Mesenteric fat pad (tissue), 1 donor: ENCODE measurements around the gene ZNF546. TPM values are rescaled to one million over a fixed set of nuclear protein-coding genes. Genes with fewer than 3 reads are reported as not detected.
"Not testable (repeated sequence)": the region's sequence is repeated elsewhere in the genome, so short reads cannot be mapped to it uniquely, and the experiment has no call there.

Experiments
- DNase-seq: peaks from one replicate; pipeline ENCODE4 v3.0.0-alpha.2; 2020; ENCODE audit warnings: low spot score
- total RNA-seq: library from RNA; stranded (reverse); fragmentation: NEBNext Ultra II Directional; extraction: Animal tissue kit (Norgen Biotek cat#: 25700); gene quantifications from one replicate; pipeline ENCODE4 v1.2.1, GENCODE V29; 2021
- donor health status: DM: yes; HTN: yes; CAD: no.

ZNF546 gene
- total RNA-seq, 1 donor from 2014 or later: 3.9 TPM

- no peak for DNase-seq
Measured at GRCh38 chr19:39983695-39984300, 13.1 kb upstream of the ZNF546 start.

DNA sequence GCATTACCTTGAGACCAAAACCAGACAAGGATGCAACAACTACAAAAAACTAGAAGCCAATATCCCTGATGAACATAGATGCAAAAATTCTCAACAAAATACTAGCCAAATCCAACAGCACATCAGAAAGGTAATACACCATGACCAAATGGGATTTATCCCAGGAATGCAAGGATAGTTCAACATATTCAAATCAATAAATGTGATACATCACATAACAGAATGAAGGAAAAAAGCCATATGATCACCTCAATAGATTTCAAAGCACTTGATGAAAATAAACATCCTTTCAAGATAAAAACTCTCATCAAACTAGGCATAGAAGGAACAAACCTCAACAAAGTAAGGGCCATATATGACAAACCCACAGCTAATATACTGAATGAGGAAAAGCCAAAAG lies 10.2 kb upstream of the ZNF546 start:
- DNase-seq: no peak

GRCh38 chr19:39987167-39987566 lies 9.7 kb upstream of the ZNF546 start:
- no peak for DNase-seq

DNA sequence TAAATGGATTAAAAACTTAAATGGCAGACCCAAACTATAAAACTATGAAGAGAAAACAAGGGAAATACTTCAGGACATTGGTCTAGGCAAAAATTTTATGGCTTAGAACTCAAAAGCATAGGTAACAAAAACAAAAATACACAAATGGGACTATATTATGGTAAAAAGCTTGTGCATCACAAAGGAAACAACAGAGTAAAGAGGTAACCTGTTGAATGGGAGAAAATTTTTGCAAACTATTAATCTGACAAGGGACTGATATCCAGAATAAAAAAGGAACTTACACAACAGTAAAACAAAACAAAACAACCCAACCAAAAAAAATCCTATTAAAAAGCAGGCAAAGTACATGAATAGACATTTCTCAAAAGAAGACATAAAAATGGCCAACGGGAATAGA lies 9.3 kb upstream of the ZNF546 start:
- no peak for DNase-seq

DNA sequence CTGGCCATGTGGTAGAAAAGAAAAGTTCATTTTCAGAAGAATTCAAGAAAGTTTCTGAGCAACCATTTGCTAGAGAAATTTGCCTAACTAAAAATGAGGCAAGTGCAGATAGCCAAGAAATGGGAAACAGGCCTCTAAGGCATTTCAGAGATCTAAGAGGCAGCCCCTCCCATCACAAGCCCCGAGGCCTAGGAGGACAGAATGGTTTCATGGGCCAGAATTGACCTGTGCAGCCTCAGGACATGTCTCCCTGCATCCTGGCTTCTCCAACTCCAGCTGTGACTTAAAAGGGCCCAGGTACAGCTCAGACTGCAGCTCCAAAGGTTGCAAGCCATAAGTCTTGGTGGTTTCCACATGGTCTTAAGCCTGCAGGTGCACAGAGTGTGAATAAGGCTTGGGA lies 3.3 kb upstream of the ZNF546 start:
- DNase-seq: no peak

GRCh38 chr19:39994361-39994760 lies 2.5 kb upstream of the ZNF546 start:
- no peak for DNase-seq

DNA sequence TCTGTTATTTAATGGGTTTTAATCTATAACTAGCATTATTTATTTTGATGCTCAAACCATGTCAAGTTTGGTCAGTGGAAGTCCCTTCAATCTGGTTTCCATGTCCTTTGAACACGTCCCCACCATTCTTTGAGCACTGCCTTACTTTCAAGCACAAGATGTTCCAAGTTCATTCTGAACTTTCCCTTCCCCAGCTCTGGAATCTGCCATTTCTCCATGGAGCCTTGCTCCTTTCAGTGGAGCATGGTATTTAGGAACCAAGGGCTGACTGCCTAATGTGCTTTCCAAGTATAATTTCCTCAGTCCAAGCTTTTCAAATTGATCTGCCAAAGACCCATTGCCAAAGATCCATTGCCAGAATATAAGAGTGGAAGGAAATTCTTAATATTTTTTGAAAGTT lies 1.1 kb upstream of the ZNF546 start:
- DNase-seq: no peak

DNA sequence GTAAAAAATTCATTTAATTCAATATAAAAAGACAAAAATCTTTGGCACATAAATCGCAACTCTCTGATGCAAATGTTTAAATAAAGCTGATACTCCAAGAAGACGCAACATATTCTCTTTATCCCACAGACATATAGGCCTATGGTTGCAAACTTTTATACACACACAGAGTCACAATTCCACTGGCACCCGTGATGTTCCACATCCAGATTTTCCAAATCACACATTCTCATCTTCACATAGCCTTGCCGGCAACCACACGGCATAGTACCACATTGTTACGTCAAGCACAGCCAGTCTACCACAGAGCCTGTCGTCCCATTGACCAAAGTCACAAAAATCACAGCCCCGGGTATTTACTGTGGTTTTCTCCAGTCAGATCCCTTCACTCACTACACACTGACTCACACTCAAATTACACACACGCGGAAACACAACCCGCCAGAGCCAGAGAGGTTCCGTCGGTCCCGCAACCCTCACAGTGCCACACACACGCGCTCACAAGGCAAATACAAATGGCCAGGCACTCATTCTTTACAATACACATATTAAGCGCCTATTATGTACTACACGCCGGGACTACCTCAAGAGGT lies 546 bp upstream of the ZNF546 start:
- no peak for DNase-seq

GRCh38 chr19:39997638-39998216 lies 867 bp downstream of the ZNF546 start:
- no peak for DNase-seq

DNA sequence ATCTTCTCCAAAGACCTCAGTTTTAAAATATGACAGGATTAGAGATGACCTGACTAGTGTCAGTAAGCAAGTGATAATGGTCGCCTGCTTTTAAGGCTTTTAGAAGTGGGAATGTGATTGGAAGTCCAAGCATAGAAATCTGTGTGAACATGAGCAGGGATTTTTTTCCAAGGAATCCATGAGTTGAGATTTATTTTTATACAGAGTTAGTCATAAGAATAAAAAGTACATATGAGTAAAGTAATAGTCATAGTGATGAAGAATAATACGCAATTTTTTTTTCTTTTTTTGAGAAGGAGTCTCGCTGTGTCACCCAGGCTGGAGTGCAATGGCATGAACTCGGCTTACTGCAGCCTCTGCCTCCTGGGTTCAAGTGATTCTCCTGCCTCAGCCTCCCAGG lies 1.6 kb downstream of the ZNF546 start:
- DNase-seq: no peak

GRCh38 chr19:40005691-40006272 lies 8.9 kb downstream of the ZNF546 start:
- DNase-seq: no peak

- no peak for DNase-seq
Measured at GRCh38 chr19:40006273-40006691, 9.4 kb downstream of the ZNF546 start.

DNA sequence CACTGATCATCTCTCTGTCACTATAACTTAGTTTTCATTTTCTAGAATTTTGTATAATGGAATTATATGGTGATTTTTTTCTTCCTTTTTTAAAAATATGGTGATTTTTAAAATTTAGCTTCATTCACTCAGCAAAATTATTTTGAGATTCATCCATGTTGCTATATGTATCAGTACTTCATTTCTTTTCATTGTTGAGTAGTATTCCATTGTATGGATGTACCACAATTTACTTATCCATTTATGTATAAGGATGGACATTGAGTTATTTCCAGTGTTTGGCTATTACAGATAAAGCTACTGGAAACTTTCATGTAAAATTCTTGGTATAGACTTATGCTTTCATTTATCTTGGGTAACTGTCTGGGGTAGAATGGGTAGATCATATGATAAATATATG lies 12.8 kb downstream of the ZNF546 start:
- DNase-seq: no peak

DNA sequence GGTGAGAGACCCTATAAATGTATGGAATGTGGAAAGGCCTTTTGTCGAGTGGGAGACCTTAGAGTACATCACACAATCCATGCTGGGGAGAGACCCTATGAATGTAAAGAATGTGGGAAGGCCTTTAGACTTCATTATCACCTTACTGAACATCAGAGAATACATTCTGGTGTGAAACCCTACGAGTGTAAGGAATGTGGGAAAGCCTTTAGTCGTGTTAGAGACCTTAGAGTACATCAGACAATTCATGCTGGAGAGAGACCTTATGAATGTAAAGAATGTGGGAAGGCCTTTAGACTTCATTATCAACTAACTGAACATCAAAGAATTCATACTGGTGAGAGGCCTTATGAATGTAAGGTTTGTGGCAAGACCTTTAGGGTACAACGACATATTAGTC lies 17.1 kb downstream of the ZNF546 start:
- DNase-seq: no peak

DNA sequence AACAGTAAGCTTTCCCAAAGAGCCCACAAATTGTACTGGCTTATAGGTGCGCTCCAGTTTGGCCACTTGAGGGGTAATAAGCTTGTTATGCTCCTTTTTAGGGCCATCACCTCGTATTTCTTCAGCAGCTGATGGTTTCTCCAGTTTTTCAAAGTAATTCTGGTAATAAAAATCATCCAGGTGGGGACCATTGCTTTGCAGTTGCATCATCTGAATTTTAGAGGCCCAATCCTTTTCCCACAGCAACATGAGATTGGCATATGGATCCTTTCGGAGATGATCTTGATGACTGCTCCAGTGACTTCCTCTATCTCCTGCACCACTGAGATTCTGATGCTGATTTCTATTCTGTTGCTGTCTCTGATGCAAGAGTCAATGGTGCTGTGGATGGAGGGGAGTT lies 27.1 kb downstream of the ZNF546 start:
- no peak for DNase-seq

- DNase-seq: no peak
Measured at GRCh38 chr19:40025938-40026596, 29.2 kb downstream of the ZNF546 start.

DNA sequence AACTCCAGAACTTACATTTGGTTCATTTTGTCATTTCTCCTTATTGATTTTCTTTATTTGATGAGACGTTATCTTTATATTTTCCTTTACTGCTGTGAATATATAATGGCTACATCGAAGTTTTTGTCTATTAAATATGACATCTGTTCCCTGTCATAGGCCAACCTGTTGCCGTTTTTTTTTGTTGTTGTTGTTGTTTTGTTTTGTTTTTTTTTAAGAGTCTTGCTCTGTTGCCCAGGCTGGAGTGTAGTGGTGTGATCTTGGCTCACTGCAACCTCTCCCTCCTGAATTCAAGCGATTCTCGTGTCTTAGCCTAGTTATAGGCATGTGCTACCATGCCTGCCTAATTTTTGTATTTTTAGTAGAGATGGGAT lies 29.7 kb downstream of the ZNF546 start:
- DNase-seq: no peak

DNA sequence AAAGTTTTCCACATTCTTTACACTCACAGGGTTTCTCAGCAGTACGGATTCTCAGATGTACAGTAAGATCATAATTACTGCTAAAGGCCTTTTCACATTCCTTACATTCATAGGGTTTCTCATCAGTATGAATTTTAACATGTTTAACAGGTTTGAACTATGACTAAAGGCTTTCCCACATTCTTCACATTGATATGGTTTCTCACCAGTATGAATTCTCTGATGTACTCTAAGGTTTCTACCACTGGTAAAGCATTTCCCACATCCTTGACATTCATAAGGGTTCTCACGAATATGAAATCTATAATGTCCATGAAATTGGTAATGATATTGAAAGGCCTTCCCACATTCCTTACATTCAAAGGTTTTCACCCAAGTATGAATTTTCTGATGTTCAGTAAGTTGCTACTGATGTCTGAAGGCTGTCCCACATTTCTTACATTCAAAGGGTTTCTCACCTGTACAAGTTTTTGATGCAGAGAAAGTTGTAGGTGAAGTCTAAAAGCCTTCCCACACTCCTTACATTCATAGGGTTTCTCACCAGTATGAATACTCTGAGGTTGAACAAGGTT lies 37.2 kb downstream of the ZNF546 start:
- DNase-seq: no peak

- no peak for DNase-seq
Measured at GRCh38 chr19:40035996-40036395, 39.1 kb downstream of the ZNF546 start.

DNA sequence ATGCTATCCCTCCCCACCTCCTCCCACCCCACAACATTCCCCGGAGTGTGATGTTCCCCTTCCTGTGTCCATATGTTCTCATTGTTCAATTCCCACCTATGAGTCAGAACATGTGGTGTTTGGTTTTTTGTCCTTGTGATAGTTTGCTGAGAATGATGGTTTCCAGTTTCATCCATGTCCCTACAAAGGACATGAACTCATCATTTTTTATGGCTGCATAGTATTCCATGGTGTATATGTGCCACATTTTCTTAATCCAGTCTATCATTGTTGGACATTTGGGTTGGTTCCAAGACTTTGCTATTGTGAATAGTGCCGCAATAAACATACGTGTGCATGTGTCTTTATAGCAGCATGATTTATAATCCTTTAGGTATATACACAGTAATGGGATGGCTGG lies 41.2 kb downstream of the ZNF546 start:
- DNase-seq: not testable (repeated sequence)

- DNase-seq: not testable (repeated sequence)
Measured at GRCh38 chr19:40041718-40042117, 44.9 kb downstream of the ZNF546 start.

- DNase-seq: no peak
Measured at GRCh38 chr19:40053491-40053890, 56.6 kb downstream of the ZNF546 start.
